Measurements from ENCODE around the gene AAGAB. TPM values are rescaled to one million over a fixed set of nuclear protein-coding genes. Genes with fewer than 3 reads are reported as not detected.
A peak's percentile ranks its signal among the peaks of the same experiment; 100 is the strongest.

AAGAB gene
- total RNA-seq, 1 experiment from 2014 or later, result 56.5 TPM

- no peak for DNase-seq
- CTCF ChIA-PET, result no interaction called here
- no TSS peak for BruUV-seq (replicated peaks)
These were observed 58.2 kb downstream of the AAGAB start for GRCh38 chr15:67196222-67196621.

GRCh38 chr15:67195305-67195704, 59.2 kb downstream of the AAGAB start:
- Histone ChIP-seq H3K4me1 (replicated peaks; ENCODE audit: insufficient read depth) (peaks cover under 1% of the 10 kb centered on the region; the same call in 1 of the 2 replicates), H3K4me3 (no peak overlapping the region), H3K9me2 (ENCODE audit: insufficient read depth) (no peaks in the 10 kb centered on the region), H3F3A (ENCODE audit: insufficient read depth, low read depth) (peaks cover 81% of the 10 kb centered on the region), H3K27me3 (ENCODE audit: insufficient read depth, low read depth) (no peaks in the 10 kb centered on the region), H3K4me2 (no peak overlapping the region), H3K9me3 (ENCODE audit: insufficient read depth, low read depth) (no peaks in the 10 kb centered on the region), H2AFZ (no peak overlapping the region), H3K36me3 (ENCODE audit: low read depth) (peaks cover 14% of the 10 kb centered on the region; the same call in 1 of the 2 replicates), H3K27ac (no peak overlapping the region), H4K20me1 (ENCODE audit: insufficient read depth) (no peaks in the 10 kb centered on the region), H3K79me2 (ENCODE audit: low read depth) (no peaks in the 10 kb centered on the region)
- intact Hi-C loops (cut with micrococcal nuclease; ENCODE audit: unreplicated experiment), result no loop called here
- TF ChIP-seq CTCF (conservative IDR thresholded peaks at IDR 0.05) (no peak), EZH2 (IDR thresholded peaks at IDR 0.05; ENCODE audit: low read depth) (no peak)
- no TSS peak for BruUV-seq (replicated peaks)
- POLR2A ChIA-PET (ENCODE audit: unreplicated experiment), result interaction anchor here (0.7 kb wide), 1 partner anchor 64 kb away, joined by 22 read pairs; no protein-coding TSS in a partner anchor
- DNase-seq, result no peak
- CTCF ChIA-PET, result no interaction called here

More at GRCh38 chr15:67196222-67196621, 58.2 kb downstream of the AAGAB start:
- Histone ChIP-seq H3K79me2 (ENCODE audit: low read depth) (no peaks in the 10 kb centered on the region), H4K20me1 (ENCODE audit: insufficient read depth) (no peaks in the 10 kb centered on the region), H3K27me3 (ENCODE audit: insufficient read depth, low read depth) (no peaks in the 10 kb centered on the region), H3K9me3 (ENCODE audit: insufficient read depth, low read depth) (no peaks in the 10 kb centered on the region), H3K4me1 (replicated peaks; ENCODE audit: insufficient read depth) (peaks cover 7% of the 10 kb centered on the region; the same call in 1 of the 2 replicates), H3K4me2 (no peak overlapping the region), H3K4me3 (no peak overlapping the region), H3K9me2 (ENCODE audit: insufficient read depth) (no peaks in the 10 kb centered on the region), H3F3A (ENCODE audit: insufficient read depth, low read depth) (peaks cover 81% of the 10 kb centered on the region), H3K27ac (peak overlapping the region; percentile 10; the same call in 1 of the 2 replicates), H2AFZ (no peak overlapping the region), H3K36me3 (ENCODE audit: low read depth) (peaks cover 13% of the 10 kb centered on the region; the same call in 1 of the 2 replicates)
- POLR2A ChIA-PET (ENCODE audit: unreplicated experiment), result interaction anchor here (0.7 kb wide), 1 partner anchor 65 kb away, joined by 22 read pairs; no protein-coding TSS in a partner anchor
- intact Hi-C loops (cut with micrococcal nuclease; ENCODE audit: unreplicated experiment), result no loop called here
- TF ChIP-seq EZH2 (IDR thresholded peaks at IDR 0.05; ENCODE audit: low read depth), result no peak
- no peak for TF ChIP-seq CTCF (conservative IDR thresholded peaks at IDR 0.05)

GRCh38 chr15:67194171-67195114, 60.0 kb downstream of the AAGAB start:
- BruUV-seq (replicated peaks), result no TSS peak
- no peak for DNase-seq
- Histone ChIP-seq H2AFZ (no peak overlapping the region), H3F3A (ENCODE audit: insufficient read depth, low read depth) (peaks cover 82% of the 10 kb centered on the region), H3K27me3 (ENCODE audit: insufficient read depth, low read depth) (no peaks in the 10 kb centered on the region), H3K4me1 (replicated peaks; ENCODE audit: insufficient read depth) (no peaks in the 10 kb centered on the region), H3K36me3 (ENCODE audit: low read depth) (peaks cover 14% of the 10 kb centered on the region; the same call in 1 of the 2 replicates), H3K27ac (0 out of 2 replicates have a peak overlapping the region, but pooled peaks have one; percentile 9), H4K20me1 (ENCODE audit: insufficient read depth) (no peaks in the 10 kb centered on the region), H3K79me2 (ENCODE audit: low read depth) (no peaks in the 10 kb centered on the region), H3K4me3 (no peak overlapping the region), H3K4me2 (no peak overlapping the region), H3K9me2 (ENCODE audit: insufficient read depth) (no peaks in the 10 kb centered on the region), H3K9me3 (ENCODE audit: insufficient read depth, low read depth) (no peaks in the 10 kb centered on the region)
- POLR2A ChIA-PET (ENCODE audit: unreplicated experiment), result interaction anchor here (0.7 kb wide), 1 partner anchor 323 kb away, joined by 4 read pairs; no protein-coding TSS in a partner anchor
- intact Hi-C loops (cut with micrococcal nuclease; ENCODE audit: unreplicated experiment), result loop anchor here (5.0 kb wide), 1 partner anchor 87 kb away; no protein-coding TSS in a partner anchor
- TF ChIP-seq CTCF (conservative IDR thresholded peaks at IDR 0.05) (no peak), EZH2 (IDR thresholded peaks at IDR 0.05; ENCODE audit: low read depth) (no peak)
- CTCF ChIA-PET, result no interaction called here

Data from PC-9 (cell line).